Stimulated activated CD8-positive, alpha-beta memory T cell treated with anti-CD3 and anti-CD28 coated beads, Interleukin-7, amount 100 ng/mL, for 48 hours (primary cell): ENCODE data around the gene MPZ.
"Not testable (repeated sequence)": the region's sequence is repeated elsewhere in the genome, so short reads cannot be mapped to it uniquely, and the experiment has no call there.

Experiments
- DNase-seq, 2 donors: peaks; one replicate each; pipeline ENCODE4 v3.0.0-alpha.2; 2020; ENCODE audit warnings: low read depth in 1 of 2; ENCODE audit errors: extremely low read depth in 1 of 2

Gene MPZ

DNA sequence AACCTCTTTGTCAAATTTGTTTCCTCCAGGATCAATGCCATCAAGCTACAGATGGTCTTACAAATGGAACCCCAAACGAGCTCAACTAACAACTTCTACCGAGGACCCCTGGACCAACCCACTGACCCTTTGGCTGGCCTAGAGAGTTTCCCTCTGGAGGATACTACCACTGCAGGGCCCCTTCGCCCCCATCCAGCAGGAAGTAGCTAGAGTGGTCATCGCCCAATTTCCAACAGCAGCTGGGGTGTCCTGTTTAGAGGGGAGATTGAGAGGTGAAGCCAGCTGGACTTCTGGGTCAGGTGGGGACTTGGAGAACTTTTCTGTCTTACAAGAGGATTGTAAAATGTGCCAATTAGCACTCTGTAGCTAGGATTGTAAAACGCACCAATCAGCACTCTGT is 52.7 kb downstream of the MPZ start:
- not testable (repeated sequence) for DNase-seq

DNA sequence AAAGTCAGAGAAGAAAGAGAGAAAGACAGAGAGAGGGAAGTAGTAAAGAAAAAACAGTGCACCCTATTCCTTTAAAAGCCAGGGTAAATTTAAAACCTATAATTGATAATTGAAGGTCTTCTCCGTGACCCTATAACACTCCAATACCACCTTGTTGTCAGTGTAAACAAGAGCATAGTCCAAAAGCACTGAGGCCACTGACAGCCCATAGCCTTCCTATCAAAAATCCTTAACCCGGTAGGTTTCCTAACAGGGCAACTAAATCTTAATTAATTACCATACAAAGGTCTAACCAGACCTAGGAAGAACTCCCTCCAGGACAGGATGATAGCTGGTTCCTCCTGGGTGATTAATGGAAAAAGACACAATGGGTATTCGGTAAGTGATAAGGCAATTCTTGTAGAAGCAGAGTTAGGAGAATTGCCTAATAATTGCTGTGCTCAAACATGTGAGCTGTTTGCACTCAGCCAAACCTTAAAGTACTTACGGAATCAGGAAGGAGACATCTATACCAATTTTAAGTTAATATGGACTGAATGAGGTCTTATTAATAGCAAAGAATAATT is 53.7 kb downstream of the MPZ start:
- DNase-seq: not testable (repeated sequence)

DNA sequence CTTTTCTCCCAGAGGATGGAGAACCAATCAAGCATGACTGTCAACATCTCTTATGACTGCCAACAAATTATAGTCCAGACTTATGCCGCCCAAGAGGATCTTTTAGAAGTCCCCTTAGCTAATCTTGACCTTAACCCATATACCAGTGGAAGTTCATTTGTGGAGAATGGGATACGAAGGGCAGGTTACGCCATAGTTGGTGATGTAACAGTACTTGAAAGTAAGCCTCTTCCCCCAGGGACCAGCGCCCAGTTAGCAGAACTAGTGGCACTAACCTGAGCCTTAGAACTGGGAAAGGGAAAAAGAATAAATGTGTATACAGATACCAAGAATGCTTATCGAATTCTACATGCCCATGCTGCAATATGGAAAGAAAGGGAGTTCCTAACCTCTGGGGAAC is 54.5 kb downstream of the MPZ start:
- not testable (repeated sequence) for DNase-seq
